ENCODE data around the gene SPOCK1.

SPOCK1 gene

DNA sequence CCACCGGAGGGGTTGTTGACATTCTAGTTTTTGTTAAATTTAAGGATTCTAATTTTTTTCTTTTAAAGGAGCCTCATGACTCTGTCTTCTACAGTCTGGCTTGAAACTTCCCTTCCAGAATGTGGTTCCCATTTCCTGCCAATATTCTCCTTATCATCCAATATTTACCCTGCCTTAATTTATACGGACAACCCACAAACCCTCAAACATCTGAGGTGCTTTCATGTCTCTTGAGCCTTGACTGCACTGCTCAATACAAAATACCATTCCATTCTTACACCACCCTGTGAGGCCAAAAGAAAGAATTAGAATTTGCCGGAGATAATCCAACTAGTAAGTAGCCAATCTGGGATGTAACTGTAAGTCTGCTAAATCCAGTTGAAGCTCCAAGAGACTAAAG, 346.5 kb downstream of the SPOCK1 start:
- Histone ChIP-seq H3K4me1 (ENCODE audit: insufficient read depth, low read length) (peaks cover 3% of the 10 kb centered on the region; the same call in 1 of the 2 replicates), H3K36me3 (ENCODE audit: insufficient read depth, low read length) (no peaks in the 10 kb centered on the region), H3K9me3 (ENCODE audit: control insufficient read depth, insufficient read depth, low read length) (no peaks in the 10 kb centered on the region), H3K9ac (ENCODE audit: low read depth, low read length) (no peak overlapping the region)

DNA sequence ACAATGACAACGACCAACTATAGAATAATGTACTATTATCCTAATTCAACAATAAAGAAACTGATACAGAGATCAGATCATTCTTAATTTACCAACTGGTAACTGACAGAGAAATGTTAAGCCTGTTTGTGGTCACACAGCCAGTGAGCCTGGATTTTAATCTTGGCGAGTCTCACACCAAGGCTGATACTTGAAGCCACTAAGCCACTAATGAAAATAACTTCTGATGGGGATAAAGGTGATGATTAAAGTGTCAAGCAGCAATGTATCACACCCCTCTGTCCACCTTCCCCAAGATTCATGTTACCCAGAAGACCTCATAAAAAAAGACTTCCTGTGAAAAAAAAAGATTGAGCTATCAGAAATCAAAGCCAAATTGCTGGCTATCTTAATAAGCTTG, 350.5 kb downstream of the SPOCK1 start:
- Histone ChIP-seq H3K9me3 (ENCODE audit: control insufficient read depth, insufficient read depth, low read length) (no peaks in the 10 kb centered on the region), H3K36me3 (ENCODE audit: insufficient read depth, low read length) (no peaks in the 10 kb centered on the region), H3K9ac (ENCODE audit: low read depth, low read length) (no peak overlapping the region), H3K4me1 (ENCODE audit: insufficient read depth, low read length) (peaks cover 11% of the 10 kb centered on the region)

DNA sequence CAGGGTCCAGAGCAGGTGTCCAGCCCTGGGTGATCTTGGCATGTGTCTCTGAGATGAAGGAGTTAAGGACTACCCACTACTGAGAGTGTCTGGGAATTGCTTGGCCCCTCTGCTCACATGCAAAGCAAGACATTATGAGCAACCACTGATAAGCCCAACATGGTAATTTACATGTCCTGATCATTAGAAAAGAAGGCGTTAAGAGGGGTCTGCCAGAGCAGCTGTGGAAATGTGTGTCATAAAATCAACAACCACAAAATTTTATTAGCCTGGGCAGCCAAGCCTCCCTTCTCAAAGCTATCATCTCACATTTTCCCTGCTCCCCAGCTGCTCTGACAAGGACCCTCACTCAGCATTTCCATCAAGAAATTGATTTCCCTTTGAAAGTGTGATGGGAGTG, 351.0 kb downstream of the SPOCK1 start:
- no peak overlapping the region for H3K9ac ChIP-seq (ENCODE audit: low read depth, low read length)
- no peaks in the 10 kb centered on the region for H3K36me3 ChIP-seq (ENCODE audit: insufficient read depth, low read length)
- H3K4me1 ChIP-seq (ENCODE audit: insufficient read depth, low read length), result peaks cover 11% of the 10 kb centered on the region
- no peaks in the 10 kb centered on the region for H3K9me3 ChIP-seq (ENCODE audit: control insufficient read depth, insufficient read depth, low read length)

DNA sequence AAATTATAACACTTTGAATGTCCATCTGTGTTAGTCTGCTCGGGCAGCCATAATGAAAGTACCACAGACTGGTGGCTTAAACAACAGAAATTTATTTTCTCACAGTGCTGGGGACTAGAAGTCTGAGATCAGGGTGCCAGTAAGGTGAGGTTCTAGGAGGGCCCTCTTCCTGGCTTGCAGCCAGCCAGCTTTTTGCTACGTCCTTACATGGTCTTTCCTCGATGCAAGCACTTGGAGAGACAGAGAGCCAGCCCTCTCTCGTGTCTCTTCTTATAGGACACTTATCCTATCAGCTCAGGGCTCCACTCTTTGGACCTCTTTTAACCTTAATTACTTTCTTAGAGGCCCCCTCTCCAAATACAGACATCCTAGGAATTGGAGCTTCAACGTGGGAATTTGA, 351.8 kb downstream of the SPOCK1 start:
- peaks cover 11% of the 10 kb centered on the region for H3K4me1 ChIP-seq (ENCODE audit: insufficient read depth, low read length)
- no peaks in the 10 kb centered on the region for H3K9me3 ChIP-seq (ENCODE audit: control insufficient read depth, insufficient read depth, low read length)
- no peaks in the 10 kb centered on the region for H3K36me3 ChIP-seq (ENCODE audit: insufficient read depth, low read length)
- no peak overlapping the region for H3K9ac ChIP-seq (ENCODE audit: low read depth, low read length)

DNA sequence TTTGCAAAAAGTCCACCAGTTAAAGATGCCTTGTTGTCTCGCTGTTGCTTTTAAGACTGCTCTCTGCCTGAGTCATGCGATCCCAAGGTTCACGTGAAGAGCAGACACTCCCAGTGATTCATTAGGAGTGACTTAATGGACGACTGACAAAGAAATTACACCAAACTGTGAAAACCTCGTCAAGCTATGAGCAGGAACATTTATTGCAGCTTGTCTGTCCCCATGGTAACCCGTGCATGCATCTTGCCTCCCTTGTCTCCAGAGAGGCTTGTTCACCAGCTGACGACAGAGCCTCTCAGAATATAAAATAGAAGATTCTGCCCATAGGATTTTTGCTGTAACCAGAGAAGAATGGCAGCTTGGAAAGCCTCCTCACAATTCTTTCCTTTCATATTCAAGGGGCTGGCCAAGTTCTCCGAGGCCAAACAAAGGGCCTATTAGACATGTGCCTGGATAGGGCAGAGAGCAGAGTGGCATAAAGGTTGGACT, 352.7 kb downstream of the SPOCK1 start:
- Histone ChIP-seq H3K36me3 (ENCODE audit: insufficient read depth, low read length) (no peaks in the 10 kb centered on the region), H3K4me1 (ENCODE audit: insufficient read depth, low read length) (peaks cover 11% of the 10 kb centered on the region), H3K9ac (ENCODE audit: low read depth, low read length) (no peak overlapping the region), H3K9me3 (ENCODE audit: control insufficient read depth, insufficient read depth, low read length) (no peaks in the 10 kb centered on the region)

DNA sequence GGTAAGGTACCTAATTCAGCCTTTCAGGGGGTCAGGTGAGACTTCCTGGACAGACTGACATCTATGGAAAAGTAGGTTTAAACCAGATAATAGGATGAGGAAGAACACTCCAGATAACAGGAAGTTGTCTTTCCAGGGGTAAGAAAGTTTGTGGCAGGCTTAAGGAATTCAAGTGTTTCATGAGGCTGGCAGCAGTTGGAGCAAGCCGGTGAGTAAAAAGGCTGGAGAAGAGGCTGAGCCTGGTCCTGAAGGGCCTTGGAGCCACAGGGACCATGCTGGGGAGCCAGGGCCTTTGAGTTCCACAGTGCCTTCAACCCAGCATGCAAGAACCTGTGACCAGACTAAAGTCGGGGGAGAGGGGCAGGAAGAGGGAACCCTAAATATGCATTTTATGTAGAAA, 353.4 kb downstream of the SPOCK1 start:
- H3K9ac ChIP-seq (ENCODE audit: low read depth, low read length), result no peak overlapping the region

DNA sequence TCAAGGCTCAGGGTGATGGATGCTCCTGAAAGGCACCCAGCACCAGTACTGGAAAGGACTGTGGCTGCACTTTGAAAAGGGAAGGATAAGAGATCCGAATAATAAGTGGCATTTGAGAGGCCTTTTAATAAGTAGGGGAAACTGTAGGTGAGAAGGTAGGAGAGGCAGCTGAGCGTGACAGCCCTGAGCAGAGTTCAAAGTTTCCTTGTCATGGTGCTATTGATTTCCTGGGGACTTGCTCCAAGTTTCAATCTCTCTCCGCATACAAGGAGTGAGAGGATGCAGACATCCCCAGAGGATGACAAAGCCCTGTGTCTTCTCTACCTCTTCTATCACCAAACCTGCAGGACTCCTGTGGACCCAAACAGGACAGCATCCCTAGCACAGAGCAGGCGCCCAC, 354.5 kb downstream of the SPOCK1 start:
- H3K36me3 ChIP-seq (ENCODE audit: insufficient read depth, low read length), result no peaks in the 10 kb centered on the region
- H3K9ac ChIP-seq (ENCODE audit: low read depth, low read length), result no peak overlapping the region
- H3K4me1 ChIP-seq (ENCODE audit: insufficient read depth, low read length), result peaks cover 11% of the 10 kb centered on the region
- no peaks in the 10 kb centered on the region for H3K9me3 ChIP-seq (ENCODE audit: control insufficient read depth, insufficient read depth, low read length)

More for the DNA sequence above, 353.4 kb downstream of the SPOCK1 start:
- Histone ChIP-seq H3K9me3 (ENCODE audit: control insufficient read depth, insufficient read depth, low read length) (no peaks in the 10 kb centered on the region), H3K36me3 (ENCODE audit: insufficient read depth, low read length) (no peaks in the 10 kb centered on the region), H3K4me1 (ENCODE audit: insufficient read depth, low read length) (peaks cover 11% of the 10 kb centered on the region)

DNA sequence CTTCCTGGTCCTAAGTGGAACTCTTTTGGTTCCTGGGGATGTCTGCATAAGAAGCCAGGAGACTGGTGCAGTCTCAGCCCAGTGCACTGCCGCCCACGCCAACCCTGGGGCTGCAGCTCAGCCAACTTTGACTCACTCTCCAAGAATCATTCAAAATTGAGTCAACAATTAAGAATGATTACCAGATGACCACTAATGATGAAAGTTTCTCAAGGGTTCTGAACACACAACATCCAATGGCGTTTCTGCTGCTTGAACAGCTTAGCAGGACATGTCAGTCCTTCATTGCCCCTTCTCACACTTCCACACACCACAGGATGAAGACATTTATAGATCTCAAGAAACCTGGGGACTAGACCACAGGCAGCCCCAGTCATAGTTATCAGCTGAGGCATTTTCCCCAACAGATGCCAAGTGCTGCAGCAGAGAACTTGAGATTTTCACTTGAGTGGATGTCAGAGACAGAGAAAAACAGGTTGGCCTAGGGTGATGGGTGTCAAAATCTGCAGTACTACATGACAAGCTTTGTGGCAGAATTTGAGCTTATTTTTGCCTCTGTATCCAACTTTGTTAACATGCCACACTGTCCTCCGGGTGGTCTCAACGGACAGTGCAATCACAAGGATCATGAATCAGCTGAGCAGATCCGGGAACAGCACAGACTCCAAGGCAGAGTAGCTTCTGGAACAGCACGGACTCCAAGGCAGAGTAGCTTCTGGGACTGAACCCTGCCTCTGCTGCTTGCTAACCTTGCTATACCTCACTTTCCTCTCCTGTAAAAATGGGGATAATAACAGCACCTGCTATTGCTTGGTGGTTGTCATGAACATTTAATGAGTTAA, 356.1 kb downstream of the SPOCK1 start:
- peaks cover 9% of the 10 kb centered on the region for H3K4me1 ChIP-seq (ENCODE audit: insufficient read depth, low read length)
- no peaks in the 10 kb centered on the region for H3K36me3 ChIP-seq (ENCODE audit: insufficient read depth, low read length)
- H3K9ac ChIP-seq (ENCODE audit: low read depth, low read length), result no peak overlapping the region
- no peaks in the 10 kb centered on the region for H3K9me3 ChIP-seq (ENCODE audit: control insufficient read depth, insufficient read depth, low read length)

DNA sequence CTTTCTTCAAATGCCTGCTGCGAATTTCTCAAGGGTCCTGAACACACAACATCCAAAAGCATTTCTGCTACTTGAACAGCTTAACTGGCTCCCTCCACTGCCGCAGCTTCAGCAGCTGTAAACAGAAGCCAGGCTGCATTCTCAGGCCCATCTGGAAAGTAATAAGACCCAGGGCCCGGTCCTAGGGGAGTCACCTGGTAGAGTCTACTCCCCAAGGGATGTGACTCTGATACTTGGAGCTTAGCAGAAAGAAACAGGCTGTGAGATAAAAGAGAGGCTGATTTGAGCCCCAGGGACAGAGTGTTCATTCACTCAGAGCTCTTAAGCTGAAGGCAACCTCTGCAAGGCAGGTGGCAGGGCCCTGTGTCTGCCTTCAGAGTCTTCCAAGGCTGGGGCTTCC, 356.8 kb downstream of the SPOCK1 start:
- Histone ChIP-seq H3K9me3 (ENCODE audit: control insufficient read depth, insufficient read depth, low read length) (no peaks in the 10 kb centered on the region), H3K36me3 (ENCODE audit: insufficient read depth, low read length) (no peaks in the 10 kb centered on the region), H3K9ac (ENCODE audit: low read depth, low read length) (no peak overlapping the region), H3K4me1 (ENCODE audit: insufficient read depth, low read length) (peaks cover 8% of the 10 kb centered on the region; the same call in 1 of the 2 replicates)

DNA sequence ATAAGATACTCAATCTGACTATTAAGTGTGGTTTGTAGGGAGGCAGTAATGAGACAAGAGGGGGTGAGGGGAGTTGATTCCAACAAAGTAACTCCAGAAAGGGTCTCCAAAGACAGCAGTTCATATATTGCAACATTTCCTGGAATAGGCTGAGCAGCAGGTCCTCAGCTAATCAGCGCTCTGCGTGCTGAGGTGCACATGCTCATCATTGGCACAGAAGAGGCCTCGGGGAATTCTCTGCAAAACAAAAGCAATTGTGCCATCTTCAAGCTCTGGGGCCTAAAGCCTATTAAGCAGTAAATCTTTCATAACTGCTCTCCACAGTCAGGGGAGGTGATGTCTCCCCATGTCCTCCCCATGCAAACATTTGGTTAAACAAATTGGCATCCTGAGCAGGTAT, 357.3 kb downstream of the SPOCK1 start:
- Histone ChIP-seq H3K9me3 (ENCODE audit: control insufficient read depth, insufficient read depth, low read length) (no peaks in the 10 kb centered on the region), H3K9ac (ENCODE audit: low read depth, low read length) (no peak overlapping the region), H3K36me3 (ENCODE audit: insufficient read depth, low read length) (no peaks in the 10 kb centered on the region), H3K4me1 (ENCODE audit: insufficient read depth, low read length) (peaks cover 8% of the 10 kb centered on the region; the same call in 1 of the 2 replicates)

DNA sequence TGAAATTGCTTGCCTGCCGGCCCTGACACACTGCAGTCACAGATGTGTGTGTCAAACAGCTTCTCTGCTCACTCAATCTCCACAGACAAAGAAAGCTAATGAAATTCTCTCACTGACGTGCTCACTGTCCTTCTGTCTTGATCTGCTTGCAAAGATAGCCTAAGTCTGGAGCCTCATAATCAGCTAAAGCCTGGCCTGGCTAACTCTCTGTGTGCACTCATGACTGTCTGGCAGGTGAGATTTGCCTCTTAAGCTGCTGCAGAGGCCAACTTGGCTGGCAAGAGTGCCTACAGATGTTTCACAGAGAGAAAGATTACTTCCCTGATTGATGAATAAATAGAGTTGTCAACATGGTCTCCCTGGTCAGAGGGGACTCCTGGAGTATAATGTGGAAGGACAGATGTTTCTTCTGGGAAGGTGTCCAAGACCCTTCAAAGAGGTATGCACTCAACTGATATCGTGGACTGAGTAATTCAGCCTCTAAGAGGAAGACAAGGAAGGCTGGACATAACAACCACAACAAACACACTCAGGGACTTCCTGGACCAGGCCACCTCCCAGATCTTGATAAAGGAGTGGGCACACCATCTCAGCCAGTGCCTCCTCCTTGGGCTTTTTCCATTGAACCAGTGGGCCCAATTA, 362.0 kb downstream of the SPOCK1 start:
- no peak overlapping the region for H3K9ac ChIP-seq (ENCODE audit: low read depth, low read length)
- no peaks in the 10 kb centered on the region for H3K4me1 ChIP-seq (ENCODE audit: insufficient read depth, low read length)
- no peaks in the 10 kb centered on the region for H3K36me3 ChIP-seq (ENCODE audit: insufficient read depth, low read length)
- no peaks in the 10 kb centered on the region for H3K9me3 ChIP-seq (ENCODE audit: control insufficient read depth, insufficient read depth, low read length)

DNA sequence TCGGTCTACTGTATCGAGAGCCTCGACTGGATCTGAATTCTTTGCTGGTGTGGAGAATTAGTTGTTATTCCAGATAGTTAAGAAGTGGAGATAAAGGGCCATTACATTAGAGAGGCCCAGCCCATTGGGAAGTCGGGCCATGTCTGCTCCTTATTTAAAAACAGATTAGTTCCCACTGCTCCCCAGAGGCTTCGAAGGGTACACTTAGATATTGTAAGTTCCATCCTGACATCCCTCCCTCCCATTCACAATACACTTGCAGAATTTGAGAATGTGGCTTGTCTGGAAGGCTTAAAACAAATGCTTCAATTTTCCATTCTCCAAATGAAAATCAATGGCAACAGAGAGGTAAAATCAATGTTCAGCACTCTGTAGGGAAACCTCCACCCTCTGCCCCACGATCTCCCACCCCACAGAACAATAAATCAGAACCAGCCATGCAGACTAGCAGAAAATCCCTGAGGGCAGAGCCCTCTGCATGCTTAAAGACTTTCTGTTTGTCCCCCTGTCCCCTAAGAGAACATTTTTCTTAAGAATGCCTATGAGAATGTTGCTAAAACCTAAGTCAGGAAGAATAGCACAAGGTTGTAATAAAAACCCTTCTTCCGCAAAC, 364.1 kb downstream of the SPOCK1 start:
- Histone ChIP-seq H3K9ac (ENCODE audit: low read depth, low read length) (no peak overlapping the region), H3K36me3 (ENCODE audit: insufficient read depth, low read length) (no peaks in the 10 kb centered on the region), H3K4me1 (ENCODE audit: insufficient read depth, low read length) (no peaks in the 10 kb centered on the region), H3K9me3 (ENCODE audit: control insufficient read depth, insufficient read depth, low read length) (no peaks in the 10 kb centered on the region)

DNA sequence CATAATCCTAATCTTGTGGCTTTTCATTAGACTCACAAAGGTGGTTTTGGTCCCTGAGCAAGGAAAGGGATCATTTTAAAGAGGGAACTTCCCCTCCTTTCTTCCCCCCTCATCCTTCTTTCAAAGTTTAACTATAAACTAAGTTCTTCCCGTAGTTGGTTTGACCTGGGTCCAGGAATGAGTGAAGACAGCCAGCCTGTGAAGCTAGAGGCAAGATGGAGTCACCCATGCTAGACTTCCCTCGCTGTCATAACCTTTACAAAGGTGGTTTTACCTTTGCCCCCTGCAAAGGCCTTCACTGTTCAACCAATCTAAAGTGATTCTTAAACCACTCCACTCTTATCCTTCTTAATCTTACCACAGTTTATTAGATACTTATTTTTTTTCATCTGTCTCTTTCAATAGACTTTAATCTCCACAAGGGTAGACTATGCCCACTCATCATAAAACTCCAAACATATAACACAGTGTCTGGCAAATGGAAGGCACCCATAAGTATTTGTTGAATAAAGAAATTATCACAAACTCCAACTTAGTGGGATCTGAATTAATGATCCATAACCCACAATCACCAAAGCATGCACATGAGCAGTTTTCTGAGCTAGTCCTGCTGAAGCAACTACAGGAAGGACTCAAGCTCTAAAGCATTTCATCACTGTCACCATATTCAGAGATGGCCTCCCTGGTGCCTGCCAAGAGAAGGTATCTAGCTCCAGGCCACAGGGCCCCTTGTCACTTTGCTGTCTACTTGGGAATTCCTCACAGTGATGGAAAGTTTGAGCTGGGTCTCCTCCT, 369.0 kb downstream of the SPOCK1 start:
- Histone ChIP-seq H3K9ac (ENCODE audit: low read depth, low read length) (no peak overlapping the region), H3K9me3 (ENCODE audit: control insufficient read depth, insufficient read depth, low read length) (no peaks in the 10 kb centered on the region; the same call in 1 of the 2 replicates), H3K4me1 (ENCODE audit: insufficient read depth, low read length) (no peaks in the 10 kb centered on the region), H3K36me3 (ENCODE audit: insufficient read depth, low read length) (no peaks in the 10 kb centered on the region)

DNA sequence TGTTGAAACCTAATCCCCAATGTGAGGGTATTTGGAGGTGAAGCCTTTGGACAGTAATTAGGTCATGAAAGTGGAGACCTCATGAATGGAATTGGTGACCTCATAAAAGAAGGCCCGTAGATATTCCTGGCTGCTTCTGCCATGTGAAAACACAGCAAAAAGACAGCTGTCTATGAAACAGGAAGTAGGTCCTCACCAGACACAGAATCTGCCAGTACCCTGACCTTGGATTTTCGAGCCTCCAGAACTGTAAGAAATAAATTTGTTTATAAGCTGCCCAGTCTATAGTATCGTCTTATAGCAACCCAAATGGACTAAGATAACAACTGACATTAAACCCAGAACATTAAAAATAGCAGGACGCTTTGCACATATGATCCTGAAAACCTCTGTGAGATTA, 371.1 kb downstream of the SPOCK1 start:
- Histone ChIP-seq H3K9me3 (ENCODE audit: control insufficient read depth, insufficient read depth, low read length) (no peaks in the 10 kb centered on the region; the same call in 1 of the 2 replicates), H3K9ac (ENCODE audit: low read depth, low read length) (no peak overlapping the region), H3K36me3 (ENCODE audit: insufficient read depth, low read length) (no peaks in the 10 kb centered on the region), H3K4me1 (ENCODE audit: insufficient read depth, low read length) (no peaks in the 10 kb centered on the region)
